HG03442 (cell line): ENCODE data around the gene TNFSF10.
A peak's percentile ranks its signal among the peaks of the same experiment; 100 is the strongest.
"Not testable (repeated sequence)": the region's sequence is repeated elsewhere in the genome, so short reads cannot be mapped to it uniquely, and the experiment has no call there.

Experiments used
- ATAC-seq: cut with Tn5 transposase; IDR thresholded peaks from one replicate; pipeline ENCODE4 v1.9.1; 2021; ENCODE audit warnings: mild to moderate bottlenecking, moderate library complexity; ENCODE audit not compliant: unreplicated experiment

The TNFSF10 gene

DNA sequence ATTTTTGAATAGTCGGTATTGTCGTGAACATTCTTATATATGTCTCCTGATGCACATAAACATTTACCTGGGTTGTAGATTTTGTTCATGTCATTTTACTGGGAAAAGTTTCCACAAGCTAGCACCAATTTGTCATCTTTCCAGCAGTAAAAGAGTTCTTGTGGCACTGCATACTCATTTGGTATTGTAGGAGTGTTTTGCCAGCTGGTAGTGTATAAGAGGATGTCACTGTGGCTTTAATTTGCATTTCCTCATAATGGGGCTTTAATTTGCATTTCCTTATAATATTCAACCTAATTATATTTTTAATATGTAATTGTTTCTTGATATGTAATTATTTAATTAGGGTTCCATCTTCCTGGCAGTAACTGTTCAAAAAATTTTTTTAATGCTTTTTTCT, 21.2 kb upstream of the TNFSF10 start:
- ATAC-seq = no peak

GRCh38 chr3:172543884-172544283, 20.7 kb upstream of the TNFSF10 start:
- no peak for ATAC-seq

- no peak for ATAC-seq
Observed at GRCh38 chr3:172543419-172543818, 20.2 kb upstream of the TNFSF10 start.

- ATAC-seq = no peak
Observed at GRCh38 chr3:172542999-172543398, 19.8 kb upstream of the TNFSF10 start.

GRCh38 chr3:172541945-172542488, 18.8 kb upstream of the TNFSF10 start:
- ATAC-seq = no peak

GRCh38 chr3:172540049-172540448, 16.8 kb upstream of the TNFSF10 start:
- ATAC-seq = no peak

- ATAC-seq = no peak
Observed at GRCh38 chr3:172539273-172539672, 16.0 kb upstream of the TNFSF10 start.

DNA sequence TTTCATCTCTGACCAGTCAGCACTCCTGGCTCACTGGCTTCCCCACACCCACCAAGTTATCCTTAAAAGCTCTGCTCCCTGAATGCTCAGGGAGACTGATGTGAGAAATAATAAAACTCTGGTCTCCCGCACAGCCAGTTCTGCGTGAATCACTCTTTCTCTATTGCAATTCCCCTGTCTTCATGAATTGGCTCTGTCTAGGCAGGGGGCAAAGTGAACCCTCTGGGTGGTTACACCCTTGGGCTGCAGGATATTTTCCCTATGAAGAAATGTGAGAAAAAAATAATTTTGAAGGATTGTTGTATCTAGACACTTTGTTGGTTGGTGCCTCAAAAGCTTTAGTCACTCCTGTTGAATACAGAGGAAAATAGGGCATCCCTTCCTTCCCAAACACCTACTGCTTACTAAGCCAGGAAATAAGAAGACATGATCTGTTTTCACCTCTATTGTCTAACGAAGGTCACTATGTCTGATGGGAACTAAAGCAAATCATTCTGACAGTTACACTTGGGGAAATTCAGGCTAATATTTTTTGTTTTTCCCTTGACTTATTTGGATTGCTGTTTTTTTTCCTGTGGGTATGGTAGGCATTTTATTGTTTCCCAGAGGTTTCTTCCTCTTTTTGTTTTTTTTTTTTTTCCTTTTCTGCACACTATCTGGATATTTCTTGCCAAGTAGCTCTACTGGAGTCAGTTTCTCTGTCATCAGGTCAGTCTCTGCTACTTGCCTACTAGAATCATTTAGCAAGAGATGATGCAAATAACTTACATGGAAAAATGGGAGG, 15.3 kb upstream of the TNFSF10 start:
- ATAC-seq = no peak

DNA sequence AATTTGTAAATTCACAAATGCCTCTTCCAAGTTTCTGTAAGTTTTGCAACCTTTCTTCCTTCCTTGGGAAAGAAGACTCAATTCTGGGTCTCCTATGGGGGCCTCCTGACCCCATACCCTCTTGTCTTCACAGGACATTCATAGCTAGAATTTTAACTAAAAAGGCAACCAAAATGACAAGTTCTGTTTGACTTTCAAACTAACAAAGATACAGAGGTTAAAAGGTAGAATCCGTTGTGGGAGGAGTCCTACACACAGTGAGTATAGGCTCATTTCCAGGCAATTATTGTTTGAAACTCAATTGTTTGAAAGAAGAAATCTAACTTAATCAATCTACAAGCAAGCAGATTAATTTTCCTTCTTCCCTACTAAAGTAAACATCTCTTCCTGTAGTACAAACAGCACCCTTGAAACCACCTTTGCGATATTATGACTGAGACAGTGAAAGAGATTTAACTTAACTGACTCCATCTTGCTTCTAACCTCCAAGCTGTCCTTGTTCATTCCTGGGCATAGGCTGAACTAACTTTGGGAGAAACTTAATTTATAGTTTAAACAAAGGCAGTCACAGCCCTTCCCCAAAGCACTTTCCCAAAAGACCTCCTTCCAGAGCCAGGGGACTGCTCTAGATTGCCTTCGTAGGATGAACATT, 14.4 kb upstream of the TNFSF10 start:
- ATAC-seq = no peak

GRCh38 chr3:172536993-172537419, 13.8 kb upstream of the TNFSF10 start:
- ATAC-seq = peak; percentile 36

GRCh38 chr3:172536505-172536904, 13.3 kb upstream of the TNFSF10 start:
- ATAC-seq = no peak

- peak; percentile 47 for ATAC-seq
Observed at GRCh38 chr3:172530566-172530965, 7.3 kb upstream of the TNFSF10 start.

GRCh38 chr3:172530101-172530561, 6.9 kb upstream of the TNFSF10 start:
- peak; percentile 47 for ATAC-seq

- no peak for ATAC-seq
Observed at GRCh38 chr3:172528677-172529076, 5.4 kb upstream of the TNFSF10 start.

GRCh38 chr3:172527306-172527705, 4.1 kb upstream of the TNFSF10 start:
- ATAC-seq = no peak

- ATAC-seq = no peak
Observed at GRCh38 chr3:172525116-172525613, 1.9 kb upstream of the TNFSF10 start.

DNA sequence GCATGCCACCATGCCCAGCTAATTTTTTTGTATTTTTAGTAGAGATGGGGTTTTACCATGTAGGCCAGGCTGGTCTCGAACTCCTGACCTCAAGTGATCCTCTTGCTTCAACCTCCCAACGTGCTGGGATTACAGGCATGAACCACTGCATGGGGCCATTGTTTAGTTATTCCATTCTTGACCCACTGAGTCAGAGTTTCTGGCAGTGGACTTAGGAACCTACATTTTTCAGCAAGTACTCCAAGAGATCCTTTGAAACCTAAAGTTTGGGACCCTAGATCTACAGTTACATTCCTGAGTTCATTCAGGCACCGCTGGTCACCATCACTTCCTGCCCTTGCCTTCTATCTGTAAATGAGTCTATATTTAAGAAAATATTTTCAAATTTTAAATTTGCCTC, 1.4 kb upstream of the TNFSF10 start:
- ATAC-seq = no peak

DNA sequence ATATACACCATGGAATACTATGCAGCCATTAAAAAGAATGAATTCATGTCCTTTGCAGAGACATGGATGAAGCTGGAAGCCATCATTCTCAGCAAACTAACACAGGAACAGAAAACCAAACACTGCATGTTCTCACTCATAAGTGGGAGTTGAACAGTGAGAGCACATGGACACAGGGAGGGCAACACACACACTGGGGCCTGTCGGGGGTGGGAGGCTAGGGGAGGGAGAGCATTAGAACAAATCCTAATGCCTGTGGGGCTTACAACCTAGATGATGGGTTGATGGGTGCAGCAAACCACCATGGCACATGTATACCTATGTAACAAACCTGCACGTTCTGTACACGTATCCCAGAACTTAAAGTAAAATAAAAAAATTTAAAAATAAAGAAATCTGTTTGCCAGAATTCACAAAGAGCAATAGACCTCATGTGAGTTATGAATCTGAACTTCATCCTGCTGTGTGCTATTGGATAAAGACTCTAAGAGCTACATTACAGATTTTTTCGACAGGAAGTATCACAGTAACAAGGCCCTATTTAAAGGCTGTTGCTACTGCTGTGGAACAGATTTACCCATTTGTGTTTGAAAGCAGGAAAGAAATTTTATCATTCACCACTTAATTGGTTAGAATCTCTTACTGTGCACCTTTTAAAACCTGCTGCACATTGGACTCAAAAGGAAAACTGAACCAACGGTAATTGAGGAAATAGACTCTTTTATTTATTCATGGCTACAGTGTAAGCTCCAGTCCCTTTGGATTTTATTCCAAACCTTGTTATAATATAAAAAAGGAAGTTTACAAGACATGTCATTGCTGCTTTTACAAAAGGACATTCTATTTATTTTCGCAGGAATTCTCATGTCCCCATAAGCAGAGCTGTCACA, 1.1 kb downstream of the TNFSF10 start:
- ATAC-seq = not testable (repeated sequence)

- peak; percentile 68 for ATAC-seq
Observed at GRCh38 chr3:172520301-172520831, 2.9 kb downstream of the TNFSF10 start.

DNA sequence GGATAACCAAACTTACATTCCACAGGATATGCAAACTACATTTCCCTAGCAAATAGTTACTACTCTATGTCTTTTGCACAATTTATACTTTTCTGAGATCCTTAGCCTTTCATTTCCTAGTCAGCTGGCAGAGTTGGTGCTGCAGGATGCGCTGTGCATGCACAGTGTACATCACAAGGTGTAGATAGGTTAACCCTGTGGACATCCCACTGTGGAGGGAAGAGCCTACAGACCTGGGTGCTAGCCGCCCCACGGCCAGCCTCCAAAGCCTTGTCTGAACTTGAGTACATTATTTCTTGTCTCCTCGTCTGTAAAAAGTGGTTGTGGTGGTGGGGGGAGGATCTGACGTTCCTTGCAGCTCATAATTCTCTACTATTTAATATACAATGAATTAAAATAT, 3.5 kb downstream of the TNFSF10 start:
- ATAC-seq = no peak
